Peyer's patch (tissue), 4 donors: ENCODE results near the gene POU3F3.
A peak's percentile ranks its signal among the peaks of the same experiment; 100 is the strongest.

ENCODE experiments used
- CTCF ChIP-seq, 6 experiments: fragments of 450-650 bp in 4 of 6; fragments of 200-600 bp in 2 of 6; sonication (generic) in 1 of 6; IDR thresholded peaks; one replicate each; pipeline ENCODE4 v1.5.1; 2017 to 2019; ENCODE audit warnings: antibody characterized with exemption in 6 of 6, mild to moderate bottlenecking in 3 of 6, moderate library complexity in 1 of 6
- POLR2A ChIP-seq, 2 donors: fragments of 450-650 bp; IDR thresholded peaks; one replicate each; pipeline ENCODE4 v1.5.1; 2017; ENCODE audit warnings: antibody characterized with exemption in 2 of 2, mild to moderate bottlenecking in 2 of 2, moderate library complexity in 2 of 2

- TF ChIP-seq CTCF (IDR thresholded peaks at IDR 0.05) (peak in 5 of 6 experiments; percentile 9 to 64 (median 52)), POLR2A (IDR thresholded peaks at IDR 0.05) (no peak)
Measured at GRCh38 chr2:104872866-104873688, 19.2 kb downstream of the POU3F3 start.
